Panc1 (cell line): ENCODE measurements around the gene DPEP2NB. TPM values are rescaled to one million over a fixed set of nuclear protein-coding genes. Genes with fewer than 3 reads are reported as not detected.

Source experiments
- ATAC-seq: fragments of 200-7000 bp; cut with Tn5 transposase; 2 replicates; pipeline ENCODE4 v1.9.1; 2020; ENCODE audit warnings: mild to moderate bottlenecking, moderate library complexity
- BruUV-seq: library from RNA; stranded (reverse); fragments of 400-500 nt; replicated peaks from 2 replicates; lab custom pipeline; 2021; lab: Mats Ljungman, UMichigan
- CTCF ChIA-PET: fragments of 300-600 bp; sonication (Branson Sonifier 250); formaldehyde crosslinking; loops from one replicate; lab custom pipeline; 2022; ENCODE audit warnings: antibody characterized with exemption; lab: Charles Lee
- POLR2A ChIA-PET: fragments of 300-600 bp; sonication (Branson Sonifier 250); formaldehyde crosslinking; loops from one replicate; lab custom pipeline; 2022; ENCODE audit warnings: antibody characterized with exemption; lab: Charles Lee
- DNase-seq: peaks from one replicate; pipeline ENCODE4 v3.0.0-alpha.2; 2010; ENCODE audit warnings: low read depth, low spot score
- H3K27ac ChIP-seq: 2 replicates; pipeline ENCODE4 v1.5.1; 2011; ENCODE audit warnings: mild to moderate bottlenecking, low read length, inconsistent platforms
- H3K27me3 ChIP-seq: fragments of 200-500 bp; sonication (Bioruptor generic); 2 replicates; pipeline ENCODE4 v1.6.0; 2014; ENCODE audit warnings: low read length, inconsistent platforms; ENCODE audit not compliant: control insufficient read depth, insufficient read depth
- H3K36me3 ChIP-seq: fragments of 200-500 bp; sonication (Bioruptor generic); 2 replicates; pipeline ENCODE4 v1.5.1; 2014; ENCODE audit warnings: inconsistent platforms, mild to moderate bottlenecking, low read length, moderate library complexity; ENCODE audit not compliant: control insufficient read depth, insufficient read depth
- H3K4me1 ChIP-seq: 2 replicates; pipeline ENCODE4 v1.5.1; 2011; ENCODE audit warnings: inconsistent platforms, mild to moderate bottlenecking, low read length, moderate library complexity; ENCODE audit not compliant: control insufficient read depth, insufficient read depth
- H3K4me3 ChIP-seq, 2 experiments: 2 replicates each; pipeline ENCODE4 v1.5.1; 2011 to 2012; ENCODE audit warnings: low read depth in 2 of 2, low read length in 2 of 2, mild to moderate bottlenecking in 2 of 2, inconsistent platforms in 1 of 2, moderate library complexity in 1 of 2
- H3K9me3 ChIP-seq: fragments of 200-500 bp; sonication (Bioruptor generic); 2 replicates; pipeline ENCODE4 v1.5.1; 2014; ENCODE audit warnings: low read depth, mild to moderate bottlenecking, inconsistent platforms, low read length, moderate library complexity; ENCODE audit not compliant: control insufficient read depth, insufficient read depth
- POLR2AphosphoS5 ChIP-seq: IDR thresholded peaks from 2 replicates; pipeline ENCODE4 v1.6.1; 2012; ENCODE audit warnings: mild to moderate bottlenecking, low read depth, low read length, moderate library complexity
- SIN3A ChIP-seq: IDR thresholded peaks from 2 replicates; pipeline ENCODE4 v1.6.1; 2012; ENCODE audit warnings: low read depth, mild to moderate bottlenecking, low read length, moderate library complexity, borderline replicate concordance; ENCODE audit not compliant: insufficient read depth
- TCF7L2 ChIP-seq: IDR thresholded peaks from 2 replicates; pipeline ENCODE4 v1.6.1; 2011; ENCODE audit warnings: mild to moderate bottlenecking, low read depth, low read length, inconsistent platforms
- in situ Hi-C: cut with HindIII; loops from 2 replicates; pipeline ENCODE4 v1.10.0; 2016; ENCODE audit warnings: low sequenced_read_pairs, low pct_unique_long_range_greater_than_20kb
- intact Hi-C: fragments of 100-400 bp; cut with micrococcal nuclease; formaldehyde crosslinking; loops from one replicate; pipeline ENCODE4 v1.10.0; 2022; ENCODE audit not compliant: unreplicated experiment
- total RNA-seq: library from RNA; stranded (reverse); gene quantifications from one replicate; pipeline ENCODE4 v1.2.1, GENCODE V29; 2021; ENCODE audit not compliant: unreplicated experiment
- TF ChIP-seq, protein P1 (sequence below), 2 experiments: IDR thresholded peaks; 2 replicates each; pipeline ENCODE4 v1.6.1; 2011 to 2012; ENCODE audit warnings: low read depth in 2 of 2, control low read depth in 1 of 2, low read length in 1 of 2, mild to moderate bottlenecking in 1 of 2, moderate library complexity in 1 of 2; ENCODE audit not compliant: insufficient read depth in 1 of 2
- TF ChIP-seq, protein P2 (sequence below): fragments of 450-650 bp; IDR thresholded peaks from 2 replicates; pipeline ENCODE4 v1.5.1; 2017; ENCODE audit warnings: mild to moderate bottlenecking

DPEP2NB gene
- total RNA-seq, 1 experiment from 2014 or later: not detected

DNA sequence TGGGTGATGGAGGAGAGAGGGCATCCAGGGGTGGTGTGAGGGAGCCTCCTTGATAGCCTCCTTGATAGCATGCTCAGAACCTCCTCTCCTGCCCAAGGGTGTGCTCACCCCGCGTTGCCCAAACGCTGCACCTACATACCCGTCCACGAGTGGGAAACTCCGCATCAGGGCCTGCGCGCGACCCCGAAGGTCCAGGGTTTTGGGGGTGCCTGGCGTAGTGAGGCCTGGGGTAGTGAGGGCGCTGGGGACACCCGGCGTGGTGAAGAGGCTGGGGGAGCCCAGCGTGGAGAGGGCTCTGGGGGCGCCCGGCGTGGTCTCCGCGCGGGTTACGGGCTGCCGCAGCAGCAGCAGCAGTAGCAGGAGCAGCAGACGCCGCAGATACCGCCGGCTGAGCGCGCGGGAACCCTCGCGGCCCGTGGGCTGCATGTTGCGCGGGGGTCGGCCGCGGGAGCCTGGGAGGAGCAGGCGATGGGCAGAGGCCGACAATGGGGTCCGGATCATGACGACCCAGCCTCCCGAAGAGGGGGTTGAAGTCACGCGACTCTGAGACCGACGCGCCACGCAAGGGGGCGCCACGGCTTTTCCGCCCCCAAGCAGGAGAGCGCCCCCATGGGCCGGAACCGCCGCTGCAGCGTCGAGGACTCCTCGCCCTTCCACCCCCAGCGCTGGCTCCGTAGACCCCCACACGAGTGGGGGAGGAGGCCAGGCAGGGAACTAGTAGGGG is 35.6 kb downstream of the DPEP2NB start, which contains the start of gene DPEP3:
Gene DPEP3 (minus strand): TSS at position 545 of the 724 bp plus-strand sequence. CDS start 119 bp downstream, at position 426.
- intact Hi-C loops (no loop called here), in situ Hi-C loops (no loop called here)
- no peak for DNase-seq
- Histone ChIP-seq H3K27me3 (no peaks in the 10 kb centered on the region), H3K36me3 (no peaks in the 10 kb centered on the region), H3K4me3 (no peak within 1 kb of the TSS), H3K9me3 (no peaks in the 10 kb centered on the region), H3K27ac (no peak within 1 kb of the TSS), H3K4me1 (no peaks in the 10 kb centered on the region; the same call in 1 of the 2 replicates)
- ChIA-PET CTCF (no interaction called here), POLR2A (no interaction called here)
- TF ChIP-seq, protein P1, sequence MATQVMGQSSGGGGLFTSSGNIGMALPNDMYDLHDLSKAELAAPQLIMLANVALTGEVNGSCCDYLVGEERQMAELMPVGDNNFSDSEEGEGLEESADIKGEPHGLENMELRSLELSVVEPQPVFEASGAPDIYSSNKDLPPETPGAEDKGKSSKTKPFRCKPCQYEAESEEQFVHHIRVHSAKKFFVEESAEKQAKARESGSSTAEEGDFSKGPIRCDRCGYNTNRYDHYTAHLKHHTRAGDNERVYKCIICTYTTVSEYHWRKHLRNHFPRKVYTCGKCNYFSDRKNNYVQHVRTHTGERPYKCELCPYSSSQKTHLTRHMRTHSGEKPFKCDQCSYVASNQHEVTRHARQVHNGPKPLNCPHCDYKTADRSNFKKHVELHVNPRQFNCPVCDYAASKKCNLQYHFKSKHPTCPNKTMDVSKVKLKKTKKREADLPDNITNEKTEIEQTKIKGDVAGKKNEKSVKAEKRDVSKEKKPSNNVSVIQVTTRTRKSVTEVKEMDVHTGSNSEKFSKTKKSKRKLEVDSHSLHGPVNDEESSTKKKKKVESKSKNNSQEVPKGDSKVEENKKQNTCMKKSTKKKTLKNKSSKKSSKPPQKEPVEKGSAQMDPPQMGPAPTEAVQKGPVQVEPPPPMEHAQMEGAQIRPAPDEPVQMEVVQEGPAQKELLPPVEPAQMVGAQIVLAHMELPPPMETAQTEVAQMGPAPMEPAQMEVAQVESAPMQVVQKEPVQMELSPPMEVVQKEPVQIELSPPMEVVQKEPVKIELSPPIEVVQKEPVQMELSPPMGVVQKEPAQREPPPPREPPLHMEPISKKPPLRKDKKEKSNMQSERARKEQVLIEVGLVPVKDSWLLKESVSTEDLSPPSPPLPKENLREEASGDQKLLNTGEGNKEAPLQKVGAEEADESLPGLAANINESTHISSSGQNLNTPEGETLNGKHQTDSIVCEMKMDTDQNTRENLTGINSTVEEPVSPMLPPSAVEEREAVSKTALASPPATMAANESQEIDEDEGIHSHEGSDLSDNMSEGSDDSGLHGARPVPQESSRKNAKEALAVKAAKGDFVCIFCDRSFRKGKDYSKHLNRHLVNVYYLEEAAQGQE (IDR thresholded peaks at IDR 0.05; ENCODE audit: insufficient read depth in 1 of 2, low read depth in 2 of 2, low read length in 1 of 2): no peak
- TF ChIP-seq SIN3A: no peak
- TF ChIP-seq, protein P2, sequence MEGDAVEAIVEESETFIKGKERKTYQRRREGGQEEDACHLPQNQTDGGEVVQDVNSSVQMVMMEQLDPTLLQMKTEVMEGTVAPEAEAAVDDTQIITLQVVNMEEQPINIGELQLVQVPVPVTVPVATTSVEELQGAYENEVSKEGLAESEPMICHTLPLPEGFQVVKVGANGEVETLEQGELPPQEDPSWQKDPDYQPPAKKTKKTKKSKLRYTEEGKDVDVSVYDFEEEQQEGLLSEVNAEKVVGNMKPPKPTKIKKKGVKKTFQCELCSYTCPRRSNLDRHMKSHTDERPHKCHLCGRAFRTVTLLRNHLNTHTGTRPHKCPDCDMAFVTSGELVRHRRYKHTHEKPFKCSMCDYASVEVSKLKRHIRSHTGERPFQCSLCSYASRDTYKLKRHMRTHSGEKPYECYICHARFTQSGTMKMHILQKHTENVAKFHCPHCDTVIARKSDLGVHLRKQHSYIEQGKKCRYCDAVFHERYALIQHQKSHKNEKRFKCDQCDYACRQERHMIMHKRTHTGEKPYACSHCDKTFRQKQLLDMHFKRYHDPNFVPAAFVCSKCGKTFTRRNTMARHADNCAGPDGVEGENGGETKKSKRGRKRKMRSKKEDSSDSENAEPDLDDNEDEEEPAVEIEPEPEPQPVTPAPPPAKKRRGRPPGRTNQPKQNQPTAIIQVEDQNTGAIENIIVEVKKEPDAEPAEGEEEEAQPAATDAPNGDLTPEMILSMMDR: no peak
- no peak for TF ChIP-seq POLR2AphosphoS5
- TF ChIP-seq TCF7L2: no peak
- BruUV-seq: no TSS peak
- ATAC-seq: no peak

DNA sequence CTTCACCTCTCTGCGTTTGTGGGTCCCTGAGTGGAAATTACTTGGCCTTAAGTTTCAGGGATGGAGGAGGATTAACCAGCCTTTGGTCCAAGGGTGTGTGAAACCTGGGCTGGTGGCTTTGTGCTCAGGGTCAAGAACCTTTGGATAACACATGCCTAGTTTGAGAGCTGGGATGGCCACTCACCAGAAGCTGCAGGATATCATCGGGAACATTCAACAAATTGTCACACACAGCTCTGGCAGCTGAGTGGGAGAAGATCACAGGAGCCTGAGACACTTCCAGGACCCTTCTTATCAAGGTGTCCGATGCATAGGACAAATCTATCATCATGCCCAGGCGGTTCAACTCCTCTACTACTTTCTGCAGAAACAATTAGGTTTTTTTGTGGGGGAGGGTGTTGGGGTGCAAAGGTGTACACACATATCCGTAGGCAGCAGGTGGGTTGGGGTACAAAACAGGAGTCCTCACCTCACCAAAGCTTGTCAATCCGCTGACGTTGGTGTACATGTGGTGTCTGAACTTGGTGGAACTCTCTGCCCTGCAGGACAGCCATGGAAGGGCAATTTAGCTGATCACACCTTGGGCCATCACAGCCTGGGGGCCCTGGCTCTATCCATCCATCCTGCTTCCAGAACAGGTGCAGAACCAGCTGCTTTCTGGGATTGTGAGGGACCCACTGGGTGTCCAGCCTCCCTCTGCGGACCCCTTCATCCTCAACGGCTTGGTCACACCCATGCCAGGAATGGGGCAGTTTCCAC is 38.1 kb downstream of the DPEP2NB start:
- in situ Hi-C loops: no loop called here
- Histone ChIP-seq H3K27ac (no peak overlapping the region), H3K4me1 (no peaks in the 10 kb centered on the region), H3K27me3 (no peaks in the 10 kb centered on the region), H3K36me3 (no peaks in the 10 kb centered on the region), H3K9me3 (no peaks in the 10 kb centered on the region), H3K4me3 (no peak overlapping the region)
- POLR2A ChIA-PET: no interaction called here
- no TSS peak for BruUV-seq
- CTCF ChIA-PET: no interaction called here
- DNase-seq (no peak), ATAC-seq (no peak)
- intact Hi-C loops: no loop called here
- TF ChIP-seq TCF7L2 (no peak), SIN3A (no peak), POLR2AphosphoS5 (no peak)
- TF ChIP-seq, protein P1 (IDR thresholded peaks at IDR 0.05; ENCODE audit: insufficient read depth in 1 of 2, low read depth in 2 of 2, low read length in 1 of 2): no peak
- TF ChIP-seq, protein P2: no peak
